ENCODE results near the gene FILIP1L. TPM values are rescaled to one million over a fixed set of nuclear protein-coding genes. Genes with fewer than 3 reads are reported as not detected.
A peak's percentile ranks its signal among the peaks of the same experiment; 100 is the strongest.

FILIP1L gene
- total RNA-seq, 4 donors from 2014 or later = 4.4 to 17.7 (median 13.2) TPM

DNA sequence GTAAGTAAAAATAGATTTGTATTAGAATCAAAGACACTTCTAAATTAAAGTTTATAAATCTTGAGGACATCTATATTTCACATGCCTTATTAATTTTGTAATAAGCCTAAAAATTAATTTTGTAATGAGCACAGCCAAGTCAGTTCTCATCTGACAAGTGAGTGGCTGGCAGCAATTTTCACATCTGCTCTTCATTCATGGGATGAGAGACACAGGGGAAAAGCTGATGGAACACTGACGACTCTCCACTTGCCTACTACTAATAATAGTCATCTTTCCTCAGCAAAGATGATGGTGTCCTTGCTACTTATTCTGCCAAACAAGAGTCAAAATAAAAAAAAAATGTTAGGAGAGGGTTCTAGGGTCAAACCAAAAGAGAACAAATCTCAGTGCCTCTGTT is 311.0 kb downstream of the FILIP1L start:
- no peaks in the 10 kb centered on the region for H3K27me3 ChIP-seq
- no peak for DNase-seq
- intact Hi-C loops (cut with DNase I) = no loop called here

GRCh38 chr3:99799422-99799821 is 314.9 kb downstream of the FILIP1L start:
- no peak for DNase-seq
- TF ChIP-seq POLR2A (IDR thresholded peaks at IDR 0.05) (no peak), CTCF (IDR thresholded peaks at IDR 0.05) (no peak)
- H3K27ac ChIP-seq = no peak overlapping the region
- peaks cover 0 to 3% of the 10 kb centered on the region in 2 donors for H3K36me3 ChIP-seq
- no peak overlapping the region for H3K4me3 ChIP-seq (replicated peaks in 1 of 3)
- no peaks in the 10 kb centered on the region for H3K4me1 ChIP-seq
- no peaks in the 10 kb centered on the region for H3K27me3 ChIP-seq
- 86 to 90% methylated on average over 4 of the region's 4 CpGs for WGBS, 2 donors
- no peaks in the 10 kb centered on the region for H3K9me3 ChIP-seq
- intact Hi-C loops (cut with DNase I) = no loop called here

More for the DNA sequence above, 311.0 kb downstream of the FILIP1L start:
- Histone ChIP-seq H3K9me3 (no peaks in the 10 kb centered on the region), H3K4me1 (no peaks in the 10 kb centered on the region), H3K36me3 (no peaks in the 10 kb centered on the region), H3K27ac (no peak overlapping the region), H3K4me3 (replicated peaks in 1 of 3) (no peak overlapping the region)
- WGBS, 2 donors = 79 to 95% methylated on average over 1 of the region's 1 CpG
- TF ChIP-seq POLR2A (IDR thresholded peaks at IDR 0.05) (no peak), CTCF (IDR thresholded peaks at IDR 0.05) (no peak)

DNA sequence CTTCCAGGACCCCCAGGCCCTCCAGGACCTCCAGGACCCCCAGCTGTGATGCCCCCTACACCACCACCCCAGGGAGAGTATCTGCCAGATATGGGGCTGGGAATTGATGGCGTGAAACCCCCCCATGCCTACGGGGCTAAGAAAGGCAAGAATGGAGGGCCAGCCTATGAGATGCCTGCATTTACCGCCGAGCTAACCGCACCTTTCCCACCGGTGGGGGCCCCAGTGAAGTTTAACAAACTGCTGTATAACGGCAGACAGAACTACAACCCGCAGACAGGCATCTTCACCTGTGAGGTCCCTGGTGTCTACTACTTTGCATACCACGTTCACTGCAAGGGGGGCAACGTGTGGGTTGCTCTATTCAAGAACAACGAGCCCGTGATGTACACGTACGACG is 318.7 kb downstream of the FILIP1L start:
- Histone ChIP-seq H3K4me3 (replicated peaks in 1 of 3) (no peak overlapping the region), H3K27me3 (no peaks in the 10 kb centered on the region), H3K36me3 (peaks cover 0 to 5% of the 10 kb centered on the region in 2 donors), H3K27ac (no peak overlapping the region), H3K9me3 (no peaks in the 10 kb centered on the region), H3K4me1 (no peaks in the 10 kb centered on the region)
- DNase-seq = no peak
- intact Hi-C loops (cut with DNase I) = no loop called here
- 90 to 95% methylated on average over 15 of the region's 15 CpGs for WGBS, 2 donors
- TF ChIP-seq POLR2A (IDR thresholded peaks at IDR 0.05) = no peak
- no peak for TF ChIP-seq CTCF (IDR thresholded peaks at IDR 0.05)

DNA sequence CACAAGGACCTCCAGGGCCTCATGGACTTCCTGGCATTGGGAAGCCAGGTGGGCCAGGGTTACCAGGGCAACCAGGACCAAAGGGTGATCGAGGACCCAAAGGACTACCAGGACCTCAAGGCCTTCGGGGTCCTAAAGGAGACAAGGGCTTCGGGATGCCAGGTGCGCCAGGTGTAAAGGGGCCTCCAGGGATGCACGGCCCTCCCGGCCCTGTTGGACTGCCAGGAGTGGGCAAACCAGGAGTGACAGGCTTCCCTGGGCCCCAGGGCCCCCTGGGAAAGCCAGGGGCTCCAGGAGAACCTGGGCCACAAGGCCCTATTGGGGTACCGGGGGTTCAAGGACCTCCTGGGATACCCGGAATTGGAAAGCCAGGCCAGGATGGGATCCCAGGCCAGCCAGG is 319.8 kb downstream of the FILIP1L start:
- peaks cover 0 to 5% of the 10 kb centered on the region in 2 donors for H3K36me3 ChIP-seq
- no peaks in the 10 kb centered on the region for H3K27me3 ChIP-seq
- H3K4me3 ChIP-seq (replicated peaks in 1 of 3) = no peak overlapping the region
- no peaks in the 10 kb centered on the region for H3K4me1 ChIP-seq
- DNase-seq = no peak
- TF ChIP-seq POLR2A (IDR thresholded peaks at IDR 0.05) = no peak
- TF ChIP-seq CTCF (IDR thresholded peaks at IDR 0.05) = no peak
- 84 to 91% methylated on average over 3 to 6 of the region's 8 CpGs for WGBS, 2 donors
- no peaks in the 10 kb centered on the region for H3K9me3 ChIP-seq
- intact Hi-C loops (cut with DNase I) = no loop called here
- no peak overlapping the region for H3K27ac ChIP-seq

DNA sequence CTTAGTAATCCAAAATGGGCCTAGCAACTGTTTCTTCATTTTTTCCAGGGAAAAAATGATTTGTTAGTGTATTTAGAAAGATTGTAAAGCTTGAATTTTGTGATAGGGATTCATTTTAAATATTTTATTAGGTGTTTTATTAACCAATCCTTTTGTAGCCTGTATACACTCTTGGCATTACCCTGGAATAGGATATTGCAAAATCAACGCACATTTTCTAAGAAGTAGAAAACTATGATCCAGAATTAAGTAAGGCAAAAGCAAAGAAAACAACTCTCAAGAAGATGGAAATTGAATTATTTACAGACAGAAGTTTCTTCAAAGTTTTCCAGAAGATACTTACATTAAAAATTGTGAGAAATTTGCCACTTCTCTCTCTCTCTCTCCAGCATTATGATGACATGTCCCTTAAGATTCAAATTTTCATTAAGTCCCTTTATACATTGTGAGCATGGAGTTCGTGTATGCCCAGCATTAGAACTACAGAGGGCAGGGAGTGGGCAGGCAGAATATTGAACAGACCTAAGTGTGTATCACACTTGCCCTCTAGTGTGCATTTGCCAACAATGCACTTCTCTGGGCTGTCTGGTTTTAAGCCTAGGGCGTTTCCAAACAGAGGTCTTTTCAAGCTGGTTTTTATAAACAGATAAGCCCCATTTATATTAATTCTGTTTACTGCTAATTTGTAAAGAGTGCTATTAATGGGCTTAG is 325.1 kb downstream of the FILIP1L start:
- WGBS, 2 donors = 25 to 26% methylated on average over 3 of the region's 3 CpGs
- TF ChIP-seq CTCF (IDR thresholded peaks at IDR 0.05) (peak; percentile 12 to 68 (median 53)), POLR2A (IDR thresholded peaks at IDR 0.05) (no peak)
- DNase-seq = peak; percentile 41 to 42
- Histone ChIP-seq H3K27me3 (no peaks in the 10 kb centered on the region), H3K36me3 (peaks cover 0 to under 1% of the 10 kb centered on the region in 2 donors), H3K4me3 (replicated peaks in 1 of 3) (no peak overlapping the region), H3K9me3 (no peaks in the 10 kb centered on the region), H3K27ac (no peak overlapping the region), H3K4me1 (no peaks in the 10 kb centered on the region)
- intact Hi-C loops (cut with DNase I) = no loop called here

Measured in thyroid gland (tissue), 4 donors.